HEK293 (cell line): ENCODE results near the gene ADAMTS2.

Experiments used
- CTCF ChIA-PET: fragments of 350-600 bp; formaldehyde crosslinking; extraction: SDS; loops from one replicate; lab custom pipeline; 2021; ENCODE audit warnings: antibody characterized with exemption; lab: Yijun Ruan, JAX
- POLR2A ChIA-PET: fragments of 300-600 bp; formaldehyde crosslinking; extraction: SDS; loops from one replicate; lab custom pipeline; 2020; ENCODE audit warnings: antibody characterized with exemption, inconsistent platforms; lab: Yijun Ruan, JAX
- H3K27ac ChIP-seq: fragments of 200-500 bp; sonication (Bioruptor generic); 2 replicates; pipeline ENCODE4 v1.5.1; 2014; ENCODE audit warnings: low read depth, low read length, control low read depth, inconsistent platforms; ENCODE audit errors: extremely low read depth
- H3K36me3 ChIP-seq, 2 experiments: fragments of 200-500 bp in 1 of 2; sonication (Bioruptor generic) in 1 of 2; 1 replicate in 1 of 2; 2 replicates in 1 of 2; pipeline ENCODE4 v1.5.1; 2014 to 2017; ENCODE audit warnings: inconsistent platforms in 2 of 2, low read length in 2 of 2; ENCODE audit not compliant: control insufficient read depth in 2 of 2, insufficient read depth in 1 of 2
- H3K4me1 ChIP-seq: fragments of 200-500 bp; sonication (Bioruptor generic); 2 replicates; pipeline ENCODE4 v1.5.1; 2014; ENCODE audit warnings: mild to moderate bottlenecking, low read length, inconsistent platforms; ENCODE audit not compliant: control insufficient read depth, insufficient read depth
- H3K4me3 ChIP-seq: 2 replicates; pipeline ENCODE4 v1.5.1; 2011; ENCODE audit warnings: low read depth, mild to moderate bottlenecking, control low read depth, low read length, moderate library complexity
- H3K9me3 ChIP-seq: fragments of 200-500 bp; sonication (Bioruptor generic); 2 replicates; pipeline ENCODE4 v1.5.1; 2014; ENCODE audit warnings: low read depth, low read length, inconsistent platforms; ENCODE audit not compliant: control insufficient read depth, insufficient read depth
- AEBP2 ChIP-seq: fragments of 450-650 bp; formaldehyde crosslinking; IDR thresholded peaks from 2 replicates; pipeline ENCODE4 v1.5.1; 2016; ENCODE audit warnings: missing biosample characterization, missing genetic modification characterization, borderline replicate concordance
- ATF2 ChIP-seq: fragments of 450-650 bp; formaldehyde crosslinking; IDR thresholded peaks from 2 replicates; pipeline ENCODE4 v1.5.1; 2016; ENCODE audit warnings: missing biosample characterization, missing genetic modification characterization, low read depth
- BCL6B ChIP-seq: fragments of 450-650 bp; formaldehyde crosslinking; IDR thresholded peaks from 2 replicates; pipeline ENCODE4 v1.5.1; 2017; ENCODE audit warnings: missing biosample characterization, missing genetic modification characterization
- EGR2 ChIP-seq: fragments of 450-650 bp; formaldehyde crosslinking; IDR thresholded peaks from 2 replicates; pipeline ENCODE4 v1.5.1; 2016; ENCODE audit warnings: low read depth, missing biosample characterization, missing genetic modification characterization
- KLF1 ChIP-seq: fragments of 450-650 bp; formaldehyde crosslinking; IDR thresholded peaks from 2 replicates; pipeline ENCODE4 v1.5.1; 2016; ENCODE audit warnings: missing biosample characterization, missing genetic modification characterization
- SP3 ChIP-seq: fragments of 450-650 bp; formaldehyde crosslinking; IDR thresholded peaks from 2 replicates; pipeline ENCODE4 v1.5.1; 2016; ENCODE audit warnings: missing biosample characterization, missing genetic modification characterization
- ZEB2 ChIP-seq: fragments of 450-650 bp; formaldehyde crosslinking; IDR thresholded peaks from 2 replicates; pipeline ENCODE4 v1.5.1; 2016; ENCODE audit warnings: missing biosample characterization, missing genetic modification characterization
- ZIC2 ChIP-seq: fragments of 450-650 bp; formaldehyde crosslinking; IDR thresholded peaks from 2 replicates; pipeline ENCODE4 v1.5.1; 2016; ENCODE audit warnings: missing biosample characterization, missing genetic modification characterization
- ZNF266 ChIP-seq: fragments of 450-650 bp; formaldehyde crosslinking; IDR thresholded peaks from 2 replicates; pipeline ENCODE4 v1.5.1; 2016; ENCODE audit warnings: missing biosample characterization, missing genetic modification characterization, low read depth
- ZNF391 ChIP-seq: fragments of 450-650 bp; formaldehyde crosslinking; IDR thresholded peaks from 2 replicates; pipeline ENCODE4 v1.5.1; 2016; ENCODE audit warnings: low read depth, missing biosample characterization, missing genetic modification characterization, borderline replicate concordance
- ZSCAN4 ChIP-seq: fragments of 450-650 bp; formaldehyde crosslinking; IDR thresholded peaks from 2 replicates; pipeline ENCODE4 v1.5.1; 2017; ENCODE audit warnings: missing biosample characterization, missing genetic modification characterization

ADAMTS2 gene

GRCh38 chr5:179301796-179302195, 43.5 kb downstream of the ADAMTS2 start:
- ChIA-PET POLR2A (no interaction called here), CTCF (no interaction called here)
- Histone ChIP-seq H3K4me1 (no peaks in the 10 kb centered on the region), H3K4me3 (no peak overlapping the region), H3K36me3 (no peaks in the 10 kb centered on the region), H3K9me3 (no peaks in the 10 kb centered on the region), H3K27ac (no peak overlapping the region)
- TF ChIP-seq ATF2 (tag by site-specific recombination) (no peak), ZIC2 (tag by site-specific recombination) (peak; percentile 66)

- ChIA-PET POLR2A (no interaction called here), CTCF (no interaction called here)
- H3K4me3 ChIP-seq, result no peak overlapping the region
Measured at GRCh38 chr5:179301376-179301775, 43.9 kb downstream of the ADAMTS2 start.

GRCh38 chr5:179300581-179301180, 44.6 kb downstream of the ADAMTS2 start:
- Histone ChIP-seq H3K36me3 (no peaks in the 10 kb centered on the region), H3K4me1 (no peaks in the 10 kb centered on the region), H3K27ac (no peak overlapping the region), H3K4me3 (no peak overlapping the region), H3K9me3 (no peaks in the 10 kb centered on the region)
- TF ChIP-seq ZNF391 (tag by site-specific recombination), result no peak
- TF ChIP-seq EGR2 (tag by site-specific recombination), result no peak
- no peak for TF ChIP-seq ZSCAN4 (tag by site-specific recombination)
- TF ChIP-seq KLF1 (tag by site-specific recombination), result no peak
- no peak for TF ChIP-seq ZEB2 (tag by site-specific recombination)
- no peak for TF ChIP-seq AEBP2 (tag by site-specific recombination)
- TF ChIP-seq ZNF266 (tag by site-specific recombination), result no peak
- TF ChIP-seq SP3, result no peak
- CTCF ChIA-PET, result no interaction called here
- POLR2A ChIA-PET, result no interaction called here

More at GRCh38 chr5:179301376-179301775, 43.9 kb downstream of the ADAMTS2 start:
- TF ChIP-seq BCL6B, result no peak
- TF ChIP-seq, all 188 proteins: peak for 0
- Histone ChIP-seq H3K36me3 (no peaks in the 10 kb centered on the region), H3K27ac (no peak overlapping the region), H3K9me3 (no peaks in the 10 kb centered on the region), H3K4me1 (no peaks in the 10 kb centered on the region)
